ENCODE data around the gene C19orf25.
A peak's percentile ranks its signal among the peaks of the same experiment; 100 is the strongest.
"Not testable (repeated sequence)": the region's sequence is repeated elsewhere in the genome, so short reads cannot be mapped to it uniquely, and the experiment has no call there.

The C19orf25 gene

GRCh38 chr19:1503089-1503924 lies 24.3 kb upstream of the C19orf25 start:
- Histone ChIP-seq H3K9ac (0 out of 22 replicates have a peak overlapping the region, but pooled peaks of 1 of the 11 experiments have one; percentile 31), H3K4me2 (peak overlapping the region; percentile 19 to 80 (median 53); a peak in 21 of 22 replicates), H3K36me3 (no peaks in the 10 kb centered on the region), H3K4me3 (no peak overlapping the region; a peak in 1 of 20 replicates), H4K20me1 (no peaks in the 10 kb centered on the region; a peak in 1 of 22 replicates), H3K27me3 (peaks cover 11 to 32% (median 26%) of the 10 kb centered on the region in 11 experiments; a peak in 21 of 22 replicates), H3K4me1 (peaks cover 16 to 40% (median 23%) of the 10 kb centered on the region in 10 experiments), H3K9me3 (replicated peaks in 1 of 11) (peaks cover 0 to 25% (median 9%) of the 10 kb centered on the region in 11 experiments; a peak in 15 of 22 replicates), H3K27ac (0 out of 22 replicates have a peak overlapping the region, but pooled peaks of 1 of the 11 experiments have one; percentile 20)
- TF ChIP-seq Cebpa-rat (IDR thresholded peaks at IDR 0.05) = no peak

- Histone ChIP-seq H3K4me3 (no peak overlapping the region), H3K4me1 (peaks cover 24 to 46% (median 30%) of the 10 kb centered on the region in 10 experiments), H3K27me3 (peaks cover 11 to 32% (median 26%) of the 10 kb centered on the region in 11 experiments; a peak in 21 of 22 replicates), H3K4me2 (peak overlapping the region in 2 of 11 experiments; percentile 51 to 54; a peak in 4 of 22 replicates), H4K20me1 (no peaks in the 10 kb centered on the region), H3K36me3 (no peaks in the 10 kb centered on the region), H3K9me3 (replicated peaks in 1 of 11) (peaks cover 0 to 25% (median 9%) of the 10 kb centered on the region in 11 experiments; a peak in 15 of 22 replicates), H3K9ac (no peak overlapping the region), H3K27ac (no peak overlapping the region)
- TF ChIP-seq Cebpa-rat (IDR thresholded peaks at IDR 0.05) = no peak
Observed at GRCh38 chr19:1502433-1503088, 23.5 kb upstream of the C19orf25 start.

DNA sequence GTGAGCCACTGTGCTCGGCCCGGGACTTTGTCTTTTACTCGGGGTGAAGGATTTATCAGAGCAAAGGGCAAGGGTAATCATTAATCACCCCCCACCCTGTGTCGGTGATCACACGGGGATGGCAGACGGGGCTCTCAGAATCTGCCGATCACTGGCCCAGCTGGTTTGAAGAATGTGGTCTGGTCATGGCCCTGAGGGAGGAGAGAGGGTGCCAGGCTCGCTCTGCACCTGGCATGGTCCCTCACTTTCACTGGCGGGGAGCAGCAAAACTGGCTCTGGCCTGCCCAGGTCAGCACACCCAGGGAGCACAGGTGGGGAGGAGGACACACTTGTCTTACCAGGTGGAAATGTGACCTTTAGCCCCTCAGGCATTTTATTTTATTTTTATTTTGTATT lies 22.2 kb upstream of the C19orf25 start:
- no peaks in the 10 kb centered on the region for H3K36me3 ChIP-seq
- no peak overlapping the region for H3K4me3 ChIP-seq
- peaks cover 11 to 32% (median 26%) of the 10 kb centered on the region in 11 experiments; a peak in 21 of 22 replicates for H3K27me3 ChIP-seq
- H3K9me3 ChIP-seq (replicated peaks in 1 of 11) = peaks cover 0 to 24% (median 9%) of the 10 kb centered on the region in 11 experiments; a peak in 15 of 22 replicates
- peak overlapping the region in 7 of 11 experiments; percentile 17 to 59 (median 43); a peak in 11 of 22 replicates for H3K4me2 ChIP-seq
- H4K20me1 ChIP-seq = peaks cover 0 to 9% (median 0%) of the 10 kb centered on the region in 11 experiments; a peak in 2 of 22 replicates
- no peak for TF ChIP-seq Cebpa-rat (IDR thresholded peaks at IDR 0.05)
- no peak overlapping the region; a peak in 1 of 22 replicates for H3K9ac ChIP-seq
- no peak overlapping the region for H3K27ac ChIP-seq
- peaks cover 25 to 50% (median 36%) of the 10 kb centered on the region in 10 experiments for H3K4me1 ChIP-seq

DNA sequence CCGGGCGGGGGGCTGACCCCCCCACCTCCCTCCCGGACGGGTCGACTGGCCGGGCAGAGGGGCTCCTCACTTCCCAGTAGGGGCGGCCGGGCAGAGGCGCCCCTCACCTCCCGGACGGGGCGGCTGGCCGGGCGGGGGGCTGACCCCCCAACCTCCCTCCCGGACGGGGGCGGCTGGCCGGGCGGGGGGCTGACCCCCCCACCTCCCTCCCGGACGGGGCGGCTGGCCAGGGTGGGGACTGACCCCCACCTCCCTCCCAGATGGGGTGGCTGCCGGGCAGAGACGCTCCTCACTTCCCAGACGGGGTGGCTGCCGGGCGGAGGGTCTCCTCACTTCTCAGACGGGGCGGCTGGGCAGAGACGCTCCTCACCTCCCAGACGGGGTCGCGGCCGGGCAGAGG lies 20.2 kb upstream of the C19orf25 start:
- Histone ChIP-seq H3K27me3 (peaks cover 11 to 24% (median 18%) of the 10 kb centered on the region in 11 experiments; a peak in 21 of 22 replicates), H3K4me1 (peaks cover 25 to 51% (median 37%) of the 10 kb centered on the region in 10 experiments), H3K4me2 (peak overlapping the region in 2 of 11 experiments; percentile 26 to 41; a peak in 2 of 22 replicates), H4K20me1 (peaks cover 0 to 15% (median 0%) of the 10 kb centered on the region in 11 experiments; a peak in 2 of 22 replicates), H3K9me3 (replicated peaks in 1 of 11) (peaks cover 0 to 15% (median 9%) of the 10 kb centered on the region in 11 experiments; a peak in 15 of 22 replicates)
- H3K36me3 ChIP-seq, H3K9ac ChIP-seq, H3K27ac ChIP-seq, H3K4me3 ChIP-seq: not testable (repeated sequence)

DNA sequence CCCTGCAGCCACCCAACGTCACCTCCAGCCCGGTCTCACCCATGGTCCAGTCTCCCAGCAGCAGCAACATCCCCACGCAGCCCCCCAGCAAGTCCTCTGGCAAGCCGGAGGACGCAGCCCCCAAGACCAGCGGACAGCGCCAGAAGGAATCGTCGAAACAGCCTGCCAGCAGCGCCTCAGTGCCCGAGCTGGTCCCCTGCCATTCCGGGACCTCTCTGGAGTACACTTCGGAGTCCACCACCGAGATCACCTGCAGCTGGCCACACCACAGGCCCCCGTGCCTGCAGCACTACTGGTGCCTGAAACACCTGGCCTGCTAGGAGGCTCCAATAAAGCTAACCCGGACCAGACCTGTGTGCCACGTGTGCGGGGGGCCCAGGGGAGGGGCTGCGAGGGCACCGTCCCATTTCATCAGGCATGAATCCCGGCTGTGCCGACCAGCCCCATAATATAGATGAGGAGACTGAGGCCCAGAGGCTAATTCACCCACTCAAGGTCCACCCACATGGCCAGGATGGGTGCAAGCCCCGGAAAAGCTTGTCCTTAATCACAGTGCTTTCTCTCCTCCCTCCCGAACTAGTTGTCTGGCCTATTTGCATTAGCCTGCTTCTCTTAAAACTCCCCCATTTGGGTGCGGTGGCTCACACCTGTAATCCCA lies 18.7 kb upstream of the C19orf25 start:
- H3K9me3 ChIP-seq (replicated peaks in 1 of 11) = peaks cover 0 to 15% (median 9%) of the 10 kb centered on the region in 11 experiments; a peak in 15 of 22 replicates
- H3K9ac ChIP-seq = peak overlapping the region in 5 of 11 experiments; percentile 21 to 59 (median 35); a peak in 8 of 22 replicates
- peaks cover 15 to 41% (median 26%) of the 10 kb centered on the region in 10 experiments for H3K4me1 ChIP-seq
- no peaks in the 10 kb centered on the region for H3K36me3 ChIP-seq
- H3K4me2 ChIP-seq = peak overlapping the region; percentile 56 to 93 (median 82)
- peak overlapping the region in 6 of 11 experiments; percentile 6 to 62 (median 30); a peak in 8 of 22 replicates for H3K27ac ChIP-seq
- no peak overlapping the region for H3K4me3 ChIP-seq
- H4K20me1 ChIP-seq = peaks cover 0 to 15% (median 0%) of the 10 kb centered on the region in 11 experiments; a peak in 3 of 22 replicates
- H3K27me3 ChIP-seq = peaks cover 0 to 8% (median 3%) of the 10 kb centered on the region in 11 experiments; a peak in 17 of 22 replicates
- no peak for TF ChIP-seq Cebpa-rat (IDR thresholded peaks at IDR 0.05)

DNA sequence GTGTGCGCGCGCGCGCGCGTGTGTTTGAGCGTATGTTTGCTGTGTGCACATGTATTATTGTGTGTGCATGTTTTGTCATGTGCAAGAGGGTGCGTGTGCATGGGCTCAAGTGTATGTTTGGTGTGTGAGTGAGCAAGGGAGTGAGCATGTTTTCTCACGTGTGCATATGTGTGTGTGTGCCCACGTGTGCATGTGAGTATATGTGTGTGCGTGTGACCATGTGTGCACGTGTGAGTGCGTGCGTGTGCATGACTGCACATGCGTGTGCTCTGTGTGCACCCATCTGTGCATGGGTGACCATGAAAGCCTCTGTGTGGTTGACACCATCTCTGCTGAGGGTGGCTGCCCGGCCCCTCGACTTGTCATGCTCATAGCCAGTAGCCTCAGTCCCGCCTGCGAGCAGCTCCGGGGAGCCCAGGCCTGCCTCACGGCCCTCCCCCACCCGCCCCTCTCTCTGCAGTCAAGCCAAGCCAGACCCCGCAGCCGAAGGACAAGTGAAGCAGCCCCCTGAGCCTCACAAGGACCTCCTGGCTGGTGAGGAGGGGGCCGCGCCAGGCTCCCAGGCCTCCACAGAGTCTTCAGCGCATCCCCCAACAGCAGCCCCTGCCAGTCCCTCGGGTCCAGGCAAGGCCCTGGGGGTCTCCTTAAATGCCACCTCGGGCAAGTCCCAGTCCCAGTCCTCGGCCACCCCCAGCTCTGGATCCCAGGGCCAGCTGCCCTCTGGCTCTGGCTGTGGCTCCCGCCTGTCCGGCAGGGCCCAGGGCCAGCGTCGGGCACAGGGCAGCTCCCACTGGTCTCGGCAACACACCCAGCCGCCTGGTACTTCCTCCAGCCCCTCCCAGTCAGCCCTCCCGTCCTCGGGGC lies 17.9 kb upstream of the C19orf25 start:
- Histone ChIP-seq H3K4me2 (peak overlapping the region; percentile 56 to 93 (median 82); a peak in 21 of 22 replicates), H3K9ac (peak overlapping the region in 5 of 11 experiments; percentile 18 to 59 (median 35); a peak in 7 of 22 replicates), H3K27ac (peak overlapping the region in 4 of 11 experiments; percentile 26 to 62 (median 38); a peak in 7 of 22 replicates), H3K9me3 (replicated peaks in 1 of 11) (peaks cover 0 to 15% (median 9%) of the 10 kb centered on the region in 11 experiments; a peak in 15 of 22 replicates), H3K27me3 (peaks cover 0 to 3% (median 0%) of the 10 kb centered on the region in 11 experiments; a peak in 2 of 22 replicates), H3K36me3 (no peaks in the 10 kb centered on the region), H3K4me1 (peaks cover 15 to 37% (median 26%) of the 10 kb centered on the region in 10 experiments), H4K20me1 (peaks cover 0 to 15% (median 0%) of the 10 kb centered on the region in 11 experiments; a peak in 3 of 22 replicates), H3K4me3 (no peak overlapping the region)
- TF ChIP-seq Cebpa-rat (IDR thresholded peaks at IDR 0.05) = no peak
